Activated T-cell treated with anti-CD3 and anti-CD28 coated beads for 4 hours (primary cell): ENCODE results near the gene PIP4K2A.

Experiments used
- DNase-seq: peaks from one replicate; pipeline ENCODE4 v3.0.0-alpha.2; 2020

PIP4K2A gene

GRCh38 chr10:22634606-22635459, 79.5 kb downstream of the PIP4K2A start:
- no peak for DNase-seq

- DNase-seq: no peak
These were observed 80.3 kb downstream of the PIP4K2A start for GRCh38 chr10:22634093-22634492.

GRCh38 chr10:22633528-22633927, 80.8 kb downstream of the PIP4K2A start:
- DNase-seq: no peak

- DNase-seq: no peak
These were observed 81.3 kb downstream of the PIP4K2A start for GRCh38 chr10:22633106-22633505.

- DNase-seq: no peak
These were observed 82.6 kb downstream of the PIP4K2A start for GRCh38 chr10:22631646-22632278.

GRCh38 chr10:22631185-22631584, 83.2 kb downstream of the PIP4K2A start:
- no peak for DNase-seq

GRCh38 chr10:22630234-22631174, 83.9 kb downstream of the PIP4K2A start:
- DNase-seq: no peak

GRCh38 chr10:22629852-22630233, 84.5 kb downstream of the PIP4K2A start:
- no peak for DNase-seq

GRCh38 chr10:22629126-22629525, 85.3 kb downstream of the PIP4K2A start:
- no peak for DNase-seq

- no peak for DNase-seq
These were observed 86.1 kb downstream of the PIP4K2A start for GRCh38 chr10:22628309-22628708.

- no peak for DNase-seq
These were observed 87.6 kb downstream of the PIP4K2A start for GRCh38 chr10:22626784-22627183.

GRCh38 chr10:22625516-22626290, 88.7 kb downstream of the PIP4K2A start:
- no peak for DNase-seq

- DNase-seq: no peak
These were observed 90.1 kb downstream of the PIP4K2A start for GRCh38 chr10:22624287-22624738.

- no peak for DNase-seq
These were observed 90.6 kb downstream of the PIP4K2A start for GRCh38 chr10:22623633-22624253.

GRCh38 chr10:22622242-22622806, 92.1 kb downstream of the PIP4K2A start:
- no peak for DNase-seq

- DNase-seq: no peak
These were observed 92.7 kb downstream of the PIP4K2A start for GRCh38 chr10:22621726-22622125.

GRCh38 chr10:22620929-22621328, 93.4 kb downstream of the PIP4K2A start:
- no peak for DNase-seq

GRCh38 chr10:22620140-22620857, 94.1 kb downstream of the PIP4K2A start:
- DNase-seq: no peak

- DNase-seq: no peak
These were observed 95.3 kb downstream of the PIP4K2A start for GRCh38 chr10:22619101-22619500.

GRCh38 chr10:22618078-22618785, 96.1 kb downstream of the PIP4K2A start:
- no peak for DNase-seq
